Ishikawa (cell line): Measurements from ENCODE around the gene LRRC1.

Experiments
- CREB1 ChIP-seq: IDR thresholded peaks from 2 replicates; pipeline ENCODE4 v1.6.1; 2012; ENCODE audit warnings: low read depth
- EGR1 ChIP-seq: IDR thresholded peaks from 2 replicates; pipeline ENCODE4 v1.6.1; 2012
- EP300 ChIP-seq: IDR thresholded peaks from 2 replicates; pipeline ENCODE4 v1.6.1; 2012; ENCODE audit warnings: borderline replicate concordance
- FOXM1 ChIP-seq: IDR thresholded peaks from 2 replicates; pipeline ENCODE4 v1.6.1; 2012; ENCODE audit warnings: low read depth, borderline replicate concordance
- NFIC ChIP-seq: IDR thresholded peaks from 2 replicates; pipeline ENCODE4 v1.6.1; 2012
- RAD21 ChIP-seq: IDR thresholded peaks from 2 replicates; pipeline ENCODE4 v1.6.1; 2012; ENCODE audit warnings: low read depth
- TAF1 ChIP-seq: IDR thresholded peaks from 2 replicates; pipeline ENCODE4 v1.6.1; 2012; ENCODE audit warnings: low read depth, mild to moderate bottlenecking
- YY1 ChIP-seq: IDR thresholded peaks from 2 replicates; pipeline ENCODE4 v1.6.1; 2012; ENCODE audit warnings: low read depth
- TF ChIP-seq, protein P1 (sequence below): IDR thresholded peaks from 2 replicates; pipeline ENCODE4 v1.6.1; 2012

- TF ChIP-seq EP300, result no peak
- TF ChIP-seq, protein P1, sequence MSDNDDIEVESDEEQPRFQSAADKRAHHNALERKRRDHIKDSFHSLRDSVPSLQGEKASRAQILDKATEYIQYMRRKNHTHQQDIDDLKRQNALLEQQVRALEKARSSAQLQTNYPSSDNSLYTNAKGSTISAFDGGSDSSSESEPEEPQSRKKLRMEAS, result no peak
- TF ChIP-seq EGR1, result no peak
- TF ChIP-seq RAD21, result no peak
- no peak for TF ChIP-seq YY1
- no peak for TF ChIP-seq FOXM1
- no peak for TF ChIP-seq CREB1
- TF ChIP-seq TAF1, result no peak
- TF ChIP-seq NFIC, result no peak
Measured at GRCh38 chr6:53808302-53808881, 13.6 kb downstream of the LRRC1 start.
